Kidney glomerular epithelial cell (primary cell): Measurements from ENCODE around the gene ANKRD33B.
"Not testable (repeated sequence)": the region's sequence is repeated elsewhere in the genome, so short reads cannot be mapped to it uniquely, and the experiment has no call there.

Experiments used
- DNase-seq: peaks from one replicate; lab custom pipeline; 2025; lab: John Stamatoyannopoulos, UW

The ANKRD33B gene

GRCh38 chr5:10556893-10557746, 6.8 kb upstream of the ANKRD33B start:
- DNase-seq: no peak

GRCh38 chr5:10559151-10559550, 4.7 kb upstream of the ANKRD33B start:
- DNase-seq: no peak

GRCh38 chr5:10559871-10560270, 4.0 kb upstream of the ANKRD33B start:
- DNase-seq: no peak

- DNase-seq: no peak
Measured at GRCh38 chr5:10562201-10563109, 1.4 kb upstream of the ANKRD33B start.

GRCh38 chr5:10563110-10563944, 543 bp upstream of the ANKRD33B start:
- no peak for DNase-seq

- no peak for DNase-seq
Measured at GRCh38 chr5:10564838-10565784, 1.2 kb downstream of the ANKRD33B start.

GRCh38 chr5:10565785-10566542, 2.1 kb downstream of the ANKRD33B start:
- DNase-seq: no peak

- no peak for DNase-seq
Measured at GRCh38 chr5:10566543-10567068, 2.7 kb downstream of the ANKRD33B start.

GRCh38 chr5:10567121-10567591, 3.3 kb downstream of the ANKRD33B start:
- no peak for DNase-seq

GRCh38 chr5:10567781-10568321, 4.0 kb downstream of the ANKRD33B start:
- no peak for DNase-seq

GRCh38 chr5:10570540-10570939, 6.7 kb downstream of the ANKRD33B start:
- not testable (repeated sequence) for DNase-seq

- DNase-seq: no peak
Measured at GRCh38 chr5:10572451-10572850, 8.6 kb downstream of the ANKRD33B start.

GRCh38 chr5:10573487-10574145, 9.7 kb downstream of the ANKRD33B start:
- no peak for DNase-seq

- DNase-seq: not testable (repeated sequence)
Measured at GRCh38 chr5:10574879-10575278, 11.0 kb downstream of the ANKRD33B start.

- DNase-seq: no peak
Measured at GRCh38 chr5:10576121-10576789, 12.4 kb downstream of the ANKRD33B start.

- no peak for DNase-seq
Measured at GRCh38 chr5:10576790-10577189, 12.9 kb downstream of the ANKRD33B start.

GRCh38 chr5:10577371-10578292, 13.8 kb downstream of the ANKRD33B start:
- DNase-seq: no peak
